HEK293T (cell line): ENCODE data around the gene KRTAP10-4.

Experiments
- ARNT ChIP-seq: fragments of 450-650 bp; IDR thresholded peaks from 2 replicates; pipeline ENCODE4 v1.6.1; 2017; ENCODE audit warnings: mild to moderate bottlenecking
- BHLHE40 ChIP-seq: fragments of 450-650 bp; IDR thresholded peaks from 2 replicates; pipeline ENCODE4 v1.6.1; 2016; ENCODE audit warnings: mild to moderate bottlenecking, moderate library complexity, borderline replicate concordance
- CTBP1 ChIP-seq: fragments of 450-650 bp; IDR thresholded peaks from 2 replicates; pipeline ENCODE4 v1.6.1; 2016; ENCODE audit warnings: borderline replicate concordance
- ELF4 ChIP-seq: fragments of 450-650 bp; IDR thresholded peaks from 2 replicates; pipeline ENCODE4 v1.6.1; 2017; ENCODE audit warnings: antibody characterized with exemption
- FOXA1 ChIP-seq: fragments of 450-650 bp; IDR thresholded peaks from 2 replicates; pipeline ENCODE4 v1.6.1; 2016; ENCODE audit warnings: mild to moderate bottlenecking
- FOXM1 ChIP-seq: fragments of 450-650 bp; IDR thresholded peaks from 2 replicates; pipeline ENCODE4 v1.6.1; 2017; ENCODE audit warnings: mild to moderate bottlenecking, borderline replicate concordance
- NFRKB ChIP-seq: fragments of 450-650 bp; IDR thresholded peaks from 2 replicates; pipeline ENCODE4 v1.6.1; 2016; ENCODE audit warnings: mild to moderate bottlenecking, moderate library complexity
- SP1 ChIP-seq: fragments of 450-650 bp; IDR thresholded peaks from 2 replicates; pipeline ENCODE4 v1.6.1; 2017
- TARDBP ChIP-seq: fragments of 450-650 bp; IDR thresholded peaks from 2 replicates; pipeline ENCODE4 v1.6.1; 2016
- ZNF384 ChIP-seq: fragments of 450-650 bp; IDR thresholded peaks from 2 replicates; pipeline ENCODE4 v1.6.1; 2016

GRCh38 chr21:44596068-44596725 lies 22.7 kb downstream of the KRTAP10-4 start:
- TF ChIP-seq BHLHE40: no peak
- TF ChIP-seq ARNT: no peak
- no peak for TF ChIP-seq SP1
- TF ChIP-seq NFRKB: no peak
- TF ChIP-seq CTBP1: no peak
- TF ChIP-seq FOXA1: no peak
- no peak for TF ChIP-seq TARDBP
- no peak for TF ChIP-seq ZNF384
- no peak for TF ChIP-seq FOXM1
- no peak for TF ChIP-seq ELF4
